ENCODE measurements around the gene CBLL1. TPM values are rescaled to one million over a fixed set of nuclear protein-coding genes. Genes with fewer than 3 reads are reported as not detected.
A peak's percentile ranks its signal among the peaks of the same experiment; 100 is the strongest.

The CBLL1 gene
- total and polyA plus RNA-seq, 2 of the 13 experiments (the other 11 are each of a cell fraction or from before 2014, with no cell fraction given) = 8.8 to 10.5 TPM

DNA sequence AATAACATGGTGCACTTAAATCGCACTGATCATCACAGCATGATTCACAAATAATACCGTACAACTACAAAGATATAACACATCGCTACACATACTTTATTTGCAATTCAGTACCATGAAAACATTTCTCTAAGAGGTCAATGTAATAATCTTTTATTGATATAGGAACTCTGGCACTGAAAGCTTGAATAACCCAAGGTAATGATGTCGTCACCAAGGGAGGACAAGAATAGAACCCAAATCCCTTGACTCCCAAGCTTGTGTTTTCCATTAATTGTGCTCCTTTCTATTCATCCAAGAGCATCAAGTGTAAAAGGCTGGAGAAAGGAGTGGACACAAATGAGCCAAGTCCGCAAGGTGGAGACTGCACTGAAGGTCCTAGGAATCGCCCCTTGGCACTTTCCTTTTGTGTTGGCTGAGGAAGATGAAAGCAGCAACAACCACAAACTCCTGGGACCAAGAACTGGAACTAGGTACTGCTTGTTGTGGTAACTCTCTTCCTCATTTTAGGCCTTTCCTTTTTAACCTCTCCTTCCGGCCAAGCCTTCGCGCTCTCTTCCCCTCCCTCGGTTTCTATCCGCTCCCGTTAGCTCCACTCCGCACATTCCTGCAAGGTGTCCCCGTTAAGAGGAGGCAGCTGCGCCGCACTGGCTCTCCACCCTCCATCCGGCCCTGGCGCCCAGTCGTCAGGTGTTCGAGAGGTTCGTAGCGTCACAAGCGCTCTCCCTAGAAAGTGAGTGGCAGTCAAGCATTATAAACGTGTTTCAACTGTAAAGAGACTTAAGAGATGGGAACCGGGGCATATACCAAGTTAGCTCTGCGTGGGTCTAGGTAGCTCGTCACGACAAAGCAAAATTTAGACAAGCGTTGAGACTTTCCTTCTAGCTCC lies 1.0 kb upstream of the CBLL1 start:
- WGBS (ENCODE audit: low lambda C conversion rate) = 12% methylated on average over 29 of the region's 29 CpGs
- Histone ChIP-seq H3K4me2 (ENCODE audit: low read depth, low read length) (peak overlapping the region; percentile 94), H3K36me3 (replicated peaks in 1 of 2; ENCODE audit: control insufficient read depth in 1 of 2, insufficient read depth in 2 of 2, low read length in 2 of 2) (no peaks in the 10 kb centered on the region), H3K27me3 (ENCODE audit: control insufficient read depth in 1 of 2, insufficient read depth in 2 of 2, low read length in 2 of 2) (no peaks in the 10 kb centered on the region; a peak in 1 of 5 replicates), H3K27ac (ENCODE audit: extremely low read length, insufficient read depth, low read length) (peak overlapping the region; percentile 98), H3K4me1 (ENCODE audit: insufficient read depth, low read length) (peaks cover 37% of the 10 kb centered on the region), H3K9ac (ENCODE audit: insufficient read depth, low read depth, low read length) (peak overlapping the region; percentile 92), H2AFZ (ENCODE audit: low read length) (peak overlapping the region; percentile 78), H3K9me3 (ENCODE audit: low read length) (no peaks in the 10 kb centered on the region), H3K79me2 (ENCODE audit: insufficient read depth, low read length) (peaks cover 40% of the 10 kb centered on the region), H4K20me1 (ENCODE audit: insufficient read depth, low read length) (peaks cover 17% of the 10 kb centered on the region), H3K4me3 (replicated peaks in 1 of 3; ENCODE audit: insufficient read depth in 1 of 3, low read depth in 2 of 3, low read length in 3 of 3) (peak overlapping the region; percentile 86 to 92 (median 87))
- CTCF ChIA-PET (ENCODE audit: low intra/inter-chr PET ratio, low total read pairs) = interaction anchor here (1.7 to 2.4 kb wide), 2 partner anchors 132 to 137 kb away, joined by 20 to 30 read pairs; no protein-coding TSS in a partner anchor
- POLR2A ChIA-PET = interaction anchor here (0.8 to 3.0 kb wide), 21 partner anchors 13 to 574 kb away, joined by 3 to 30 read pairs (median 4); partner anchors contain the start of genes BCAP29, COG5, DLD and DUS4L
- ATAC-seq (peak; percentile 68), FAIRE-seq (peak; percentile 15), DNase-seq (ENCODE audit: low spot score) (no peak)
- intact Hi-C loops (cut with micrococcal nuclease; ENCODE audit: unreplicated experiment) = loop anchor here (1.0 to 10.0 kb wide), 5 partner anchors 36 to 402 kb away; no protein-coding TSS in a partner anchor
- BruUV-seq (replicated peaks) = no TSS peak
- in situ Hi-C loops (cut with HindIII; ENCODE audit: extremely low pct_ligation_motif_present, low pct_unique_long_range_greater_than_20kb) = loop anchor here (5.0 to 25.0 kb wide), 2 partner anchors 129 to 369 kb away; no protein-coding TSS in a partner anchor
- TF ChIP-seq, protein P1, sequence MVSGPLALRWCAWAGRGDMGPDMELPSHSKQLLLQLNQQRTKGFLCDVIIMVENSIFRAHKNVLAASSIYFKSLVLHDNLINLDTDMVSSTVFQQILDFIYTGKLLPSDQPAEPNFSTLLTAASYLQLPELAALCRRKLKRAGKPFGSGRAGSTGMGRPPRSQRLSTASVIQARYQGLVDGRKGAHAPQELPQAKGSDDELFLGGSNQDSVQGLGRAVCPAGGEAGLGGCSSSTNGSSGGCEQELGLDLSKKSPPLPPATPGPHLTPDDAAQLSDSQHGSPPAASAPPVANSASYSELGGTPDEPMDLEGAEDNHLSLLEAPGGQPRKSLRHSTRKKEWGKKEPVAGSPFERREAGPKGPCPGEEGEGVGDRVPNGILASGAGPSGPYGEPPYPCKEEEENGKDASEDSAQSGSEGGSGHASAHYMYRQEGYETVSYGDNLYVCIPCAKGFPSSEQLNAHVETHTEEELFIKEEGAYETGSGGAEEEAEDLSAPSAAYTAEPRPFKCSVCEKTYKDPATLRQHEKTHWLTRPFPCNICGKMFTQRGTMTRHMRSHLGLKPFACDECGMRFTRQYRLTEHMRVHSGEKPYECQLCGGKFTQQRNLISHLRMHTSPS (CRISPR knock-in tag; IDR thresholded peaks at IDR 0.05; ENCODE audit: low read depth) = peak; percentile 45; the same call in 1 of the 2 replicates
- TF ChIP-seq, protein P2, sequence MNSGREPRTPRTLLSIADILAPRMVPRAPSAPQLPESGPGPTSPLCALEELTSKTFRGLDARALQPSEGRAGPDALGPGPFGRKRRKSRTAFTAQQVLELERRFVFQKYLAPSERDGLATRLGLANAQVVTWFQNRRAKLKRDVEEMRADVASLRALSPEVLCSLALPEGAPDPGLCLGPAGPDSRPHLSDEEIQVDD (CRISPR knock-in tag; IDR thresholded peaks at IDR 0.05; ENCODE audit: borderline replicate concordance) = 0 out of 2 replicates have a peak, but pooled peaks have one; percentile 55
- TF ChIP-seq TBP (CRISPR knock-in tag; IDR thresholded peaks at IDR 0.05) = no peak
- no peak for TF ChIP-seq ZNF703 (CRISPR knock-in tag; IDR thresholded peaks at IDR 0.05; ENCODE audit: borderline replicate concordance)
- no peak for TF ChIP-seq NFKB2 (CRISPR knock-in tag; IDR thresholded peaks at IDR 0.05; ENCODE audit: borderline replicate concordance)
- TF ChIP-seq SMAD1 (CRISPR knock-in tag; IDR thresholded peaks at IDR 0.05; ENCODE audit: borderline replicate concordance, low read depth) = no peak
- peak; percentile 10 for TF ChIP-seq HNRNPLL (IDR thresholded peaks at IDR 0.05; ENCODE audit: low read depth, low read length, poor library complexity, severe bottlenecking)
- no peak for TF ChIP-seq PAX8 (CRISPR knock-in tag; IDR thresholded peaks at IDR 0.05; ENCODE audit: borderline replicate concordance)
- TF ChIP-seq, protein P3, sequence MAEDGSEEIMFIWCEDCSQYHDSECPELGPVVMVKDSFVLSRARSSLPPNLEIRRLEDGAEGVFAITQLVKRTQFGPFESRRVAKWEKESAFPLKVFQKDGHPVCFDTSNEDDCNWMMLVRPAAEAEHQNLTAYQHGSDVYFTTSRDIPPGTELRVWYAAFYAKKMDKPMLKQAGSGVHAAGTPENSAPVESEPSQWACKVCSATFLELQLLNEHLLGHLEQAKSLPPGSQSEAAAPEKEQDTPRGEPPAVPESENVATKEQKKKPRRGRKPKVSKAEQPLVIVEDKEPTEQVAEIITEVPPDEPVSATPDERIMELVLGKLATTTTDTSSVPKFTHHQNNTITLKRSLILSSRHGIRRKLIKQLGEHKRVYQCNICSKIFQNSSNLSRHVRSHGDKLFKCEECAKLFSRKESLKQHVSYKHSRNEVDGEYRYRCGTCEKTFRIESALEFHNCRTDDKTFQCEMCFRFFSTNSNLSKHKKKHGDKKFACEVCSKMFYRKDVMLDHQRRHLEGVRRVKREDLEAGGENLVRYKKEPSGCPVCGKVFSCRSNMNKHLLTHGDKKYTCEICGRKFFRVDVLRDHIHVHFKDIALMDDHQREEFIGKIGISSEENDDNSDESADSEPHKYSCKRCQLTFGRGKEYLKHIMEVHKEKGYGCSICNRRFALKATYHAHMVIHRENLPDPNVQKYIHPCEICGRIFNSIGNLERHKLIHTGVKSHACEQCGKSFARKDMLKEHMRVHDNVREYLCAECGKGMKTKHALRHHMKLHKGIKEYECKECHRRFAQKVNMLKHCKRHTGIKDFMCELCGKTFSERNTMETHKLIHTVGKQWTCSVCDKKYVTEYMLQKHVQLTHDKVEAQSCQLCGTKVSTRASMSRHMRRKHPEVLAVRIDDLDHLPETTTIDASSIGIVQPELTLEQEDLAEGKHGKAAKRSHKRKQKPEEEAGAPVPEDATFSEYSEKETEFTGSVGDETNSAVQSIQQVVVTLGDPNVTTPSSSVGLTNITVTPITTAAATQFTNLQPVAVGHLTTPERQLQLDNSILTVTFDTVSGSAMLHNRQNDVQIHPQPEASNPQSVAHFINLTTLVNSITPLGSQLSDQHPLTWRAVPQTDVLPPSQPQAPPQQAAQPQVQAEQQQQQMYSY (CRISPR knock-in tag; IDR thresholded peaks at IDR 0.05) = peak; percentile 43; the same call in 1 of the 2 replicates
- TF ChIP-seq SRSF9 (IDR thresholded peaks at IDR 0.05; ENCODE audit: borderline replicate concordance, insufficient read depth, low read depth, low read length, poor library complexity, severe bottlenecking) = no peak
- no peak for TF ChIP-seq SIN3B (IDR thresholded peaks at IDR 0.05; ENCODE audit: low read length)
- peak; percentile 25; the same call in 1 of the 2 replicates for TF ChIP-seq ZNF230 (CRISPR knock-in tag; IDR thresholded peaks at IDR 0.05)
- 0 out of 2 replicates have a peak, but pooled peaks have one; percentile 19 for TF ChIP-seq AKAP8 (CRISPR knock-in tag; IDR thresholded peaks at IDR 0.05)
- no peak for TF ChIP-seq RFX3 (CRISPR knock-in tag; IDR thresholded peaks at IDR 0.05)
- TF ChIP-seq CCAR2 (optimal IDR thresholded peaks at IDR 0.05; ENCODE audit: low read depth, low read length) = no peak

Data from HepG2 (cell line).